ENCODE data around the gene ZNF302.

GRCh38 chr19:34732612-34733211 is 55.2 kb downstream of the ZNF302 start:
- no peak for TF ChIP-seq POLR2AphosphoS5 (IDR thresholded peaks at IDR 0.05)
- no peak for TF ChIP-seq CTCF (IDR thresholded peaks at IDR 0.05 in 8 of 11, conservative IDR thresholded peaks at IDR 0.05 in 3 of 11)
